Thoracic aorta (tissue), 2 donors: ENCODE data around the gene SPATA20. TPM values are rescaled to one million over a fixed set of nuclear protein-coding genes. Genes with fewer than 3 reads are reported as not detected.

ENCODE experiments used
- ATAC-seq: fragments of 150-250 bp; one replicate; pipeline ENCODE4 v1.8.0; 2017; ENCODE audit warnings: low read depth; ENCODE audit not compliant: insufficient number of reproducible peaks, low FRiP score
- DNase-seq: peaks from one replicate; pipeline ENCODE4 v3.0.0-alpha.2; 2020; ENCODE audit warnings: low spot score
- H3K27ac ChIP-seq, 2 donors: fragments of 200-600 bp; sonication (generic); 1 replicate in 1 of 2; 2 replicates in 1 of 2; pipeline ENCODE4 v1.5.1; 2016; ENCODE audit warnings: mild to moderate bottlenecking in 2 of 2, moderate library complexity in 2 of 2
- H3K27me3 ChIP-seq: fragments of 200-600 bp; sonication (generic); replicated peaks from 2 replicates; pipeline ENCODE4 v1.6.0; 2016; ENCODE audit warnings: mild to moderate bottlenecking; ENCODE audit not compliant: insufficient read depth
- H3K36me3 ChIP-seq: fragments of 200-600 bp; sonication (generic); one replicate; pipeline ENCODE4 v1.5.1; 2016
- H3K4me1 ChIP-seq, 2 donors: fragments of 200-600 bp; sonication (generic); 1 replicate in 1 of 2; 2 replicates in 1 of 2; pipeline versions ENCODE4 v1.5.1 to v1.6.0; 2016; ENCODE audit warnings: low read depth in 2 of 2, mild to moderate bottlenecking in 1 of 2; ENCODE audit not compliant: control insufficient read depth in 1 of 2
- H3K4me3 ChIP-seq: fragments of 200-600 bp; sonication (generic); 2 replicates; pipeline ENCODE4 v1.5.1; 2016; ENCODE audit warnings: mild to moderate bottlenecking
- H3K9me3 ChIP-seq: fragments of 200-600 bp; sonication (generic); 2 replicates; pipeline ENCODE4 v1.5.1; 2016
- total RNA-seq, 2 donors: library from RNA; depleted of rRNA; stranded (reverse); fragments of >200 nt; gene quantifications; one replicate each; pipeline versions ENCODE4 v1.1.0 to v1.2.3, GENCODE V29; 2016
- TF ChIP-seq, protein P1 (sequence below): fragments of 200-600 bp; sonication (generic); IDR thresholded peaks from one replicate; pipeline ENCODE4 v1.5.1; 2019; ENCODE audit warnings: antibody characterized with exemption

Gene SPATA20
- total RNA-seq, 2 donors from 2014 or later = 82.8 to 118 TPM

DNA sequence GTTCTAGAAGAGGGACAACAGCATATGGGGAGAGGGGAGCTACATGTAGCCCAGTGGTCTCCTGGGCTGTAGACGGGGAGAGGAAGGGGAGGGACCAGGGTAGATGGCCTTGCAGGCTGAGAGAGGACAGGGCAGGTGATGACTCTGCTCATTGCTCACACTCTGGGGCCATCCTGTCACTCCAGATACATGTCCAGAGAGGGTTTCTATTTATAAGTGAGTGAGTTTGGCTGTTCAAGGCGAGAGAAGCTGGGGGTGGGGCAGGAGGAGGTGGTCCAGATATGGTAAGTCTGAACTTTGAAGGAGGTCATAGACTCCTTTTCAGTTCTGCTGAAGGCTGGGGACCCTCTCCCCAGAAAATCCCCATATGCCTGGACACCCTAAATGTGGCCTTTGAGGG is 35.8 kb downstream of the SPATA20 start:
- Histone ChIP-seq H3K27ac (no peak overlapping the region), H3K4me3 (no peak overlapping the region), H3K9me3 (no peaks in the 10 kb centered on the region), H3K4me1 (no peaks in the 10 kb centered on the region), H3K27me3 (no peaks in the 10 kb centered on the region), H3K36me3 (no peaks in the 10 kb centered on the region)
- ATAC-seq = no peak
- TF ChIP-seq, protein P1, sequence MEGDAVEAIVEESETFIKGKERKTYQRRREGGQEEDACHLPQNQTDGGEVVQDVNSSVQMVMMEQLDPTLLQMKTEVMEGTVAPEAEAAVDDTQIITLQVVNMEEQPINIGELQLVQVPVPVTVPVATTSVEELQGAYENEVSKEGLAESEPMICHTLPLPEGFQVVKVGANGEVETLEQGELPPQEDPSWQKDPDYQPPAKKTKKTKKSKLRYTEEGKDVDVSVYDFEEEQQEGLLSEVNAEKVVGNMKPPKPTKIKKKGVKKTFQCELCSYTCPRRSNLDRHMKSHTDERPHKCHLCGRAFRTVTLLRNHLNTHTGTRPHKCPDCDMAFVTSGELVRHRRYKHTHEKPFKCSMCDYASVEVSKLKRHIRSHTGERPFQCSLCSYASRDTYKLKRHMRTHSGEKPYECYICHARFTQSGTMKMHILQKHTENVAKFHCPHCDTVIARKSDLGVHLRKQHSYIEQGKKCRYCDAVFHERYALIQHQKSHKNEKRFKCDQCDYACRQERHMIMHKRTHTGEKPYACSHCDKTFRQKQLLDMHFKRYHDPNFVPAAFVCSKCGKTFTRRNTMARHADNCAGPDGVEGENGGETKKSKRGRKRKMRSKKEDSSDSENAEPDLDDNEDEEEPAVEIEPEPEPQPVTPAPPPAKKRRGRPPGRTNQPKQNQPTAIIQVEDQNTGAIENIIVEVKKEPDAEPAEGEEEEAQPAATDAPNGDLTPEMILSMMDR = no peak
- no peak for DNase-seq

DNA sequence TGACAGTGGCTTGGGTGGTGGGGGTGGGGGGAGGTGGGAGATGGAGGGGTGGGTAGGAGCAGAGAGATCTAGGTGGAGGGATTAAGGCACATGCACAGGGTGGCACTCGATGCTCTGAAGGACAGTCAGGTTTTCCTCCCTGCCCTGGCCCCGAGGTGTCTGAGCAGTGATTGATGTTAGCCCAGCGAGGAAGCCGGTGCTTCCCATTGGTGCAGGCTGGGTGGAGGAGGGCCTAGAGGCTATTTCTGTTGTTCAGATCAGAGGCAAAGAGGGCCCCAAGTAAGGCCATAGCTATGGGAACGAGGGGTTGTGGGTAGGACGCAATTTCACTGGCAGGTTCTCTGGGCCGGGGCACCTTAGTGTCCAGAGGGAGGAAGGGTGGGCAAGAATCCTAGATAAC is 36.7 kb downstream of the SPATA20 start:
- H3K27me3 ChIP-seq = no peaks in the 10 kb centered on the region
- no peak for ATAC-seq

DNA sequence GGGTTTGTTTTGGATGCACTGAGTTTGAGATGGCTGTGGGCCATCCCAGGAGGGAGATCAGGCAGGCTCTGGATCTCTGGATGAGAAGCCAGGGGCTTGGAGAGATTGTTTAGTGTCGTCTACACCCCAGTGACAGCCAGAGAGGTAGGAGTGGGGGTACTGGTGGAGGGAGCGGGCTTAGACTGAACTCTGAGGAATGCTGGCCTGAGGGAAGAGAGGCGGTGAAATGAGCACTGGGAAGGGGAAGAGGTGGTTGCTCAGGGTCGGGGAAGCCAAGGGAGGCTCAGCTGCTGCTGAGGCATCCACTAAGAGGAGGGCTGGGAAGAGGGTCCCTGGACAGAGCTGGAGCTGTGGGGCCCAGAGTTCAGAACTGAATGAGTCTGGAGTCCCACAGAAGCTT is 37.1 kb downstream of the SPATA20 start:
- Histone ChIP-seq H3K9me3 (no peaks in the 10 kb centered on the region), H3K36me3 (no peaks in the 10 kb centered on the region), H3K4me3 (no peak overlapping the region), H3K4me1 (peaks cover 2 to 11% of the 10 kb centered on the region in 2 donors), H3K27me3 (no peaks in the 10 kb centered on the region), H3K27ac (no peak overlapping the region)
- DNase-seq (no peak), ATAC-seq (no peak)
- TF ChIP-seq, protein P1 = no peak

More for the DNA sequence above, 36.7 kb downstream of the SPATA20 start:
- Histone ChIP-seq H3K9me3 (no peaks in the 10 kb centered on the region), H3K27ac (no peak overlapping the region), H3K4me3 (no peak overlapping the region), H3K36me3 (no peaks in the 10 kb centered on the region), H3K4me1 (peaks cover 0 to 6% of the 10 kb centered on the region in 2 donors)
- TF ChIP-seq, protein P1 = no peak
- no peak for DNase-seq

DNA sequence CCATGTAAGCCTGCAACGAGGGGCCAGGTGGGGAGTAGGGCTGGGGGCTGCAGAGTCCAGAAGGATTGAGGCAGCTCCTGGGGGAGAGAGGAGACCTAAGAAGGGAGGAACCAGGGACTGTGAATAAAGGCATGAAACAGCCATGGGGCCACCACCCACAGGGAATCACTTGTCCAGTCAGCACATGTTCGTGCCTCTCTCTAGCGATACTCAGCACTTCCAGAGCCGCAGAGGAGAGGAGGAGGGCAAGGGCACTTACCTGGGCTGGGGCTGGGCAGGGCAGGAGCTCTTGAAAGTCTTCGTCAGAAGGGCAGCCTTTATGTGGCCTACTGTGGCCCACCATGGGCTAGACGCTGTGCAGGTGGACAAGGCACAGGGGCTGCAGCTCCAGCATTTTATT is 37.8 kb downstream of the SPATA20 start:
- H3K9me3 ChIP-seq = no peaks in the 10 kb centered on the region
- no peaks in the 10 kb centered on the region for H3K27me3 ChIP-seq
- TF ChIP-seq, protein P1 = no peak
- H3K4me3 ChIP-seq = no peak overlapping the region
- no peak for ATAC-seq
- H3K36me3 ChIP-seq = no peaks in the 10 kb centered on the region
- DNase-seq = no peak
- H3K27ac ChIP-seq = no peak overlapping the region
- peaks cover 8 to 17% of the 10 kb centered on the region in 2 donors for H3K4me1 ChIP-seq

DNA sequence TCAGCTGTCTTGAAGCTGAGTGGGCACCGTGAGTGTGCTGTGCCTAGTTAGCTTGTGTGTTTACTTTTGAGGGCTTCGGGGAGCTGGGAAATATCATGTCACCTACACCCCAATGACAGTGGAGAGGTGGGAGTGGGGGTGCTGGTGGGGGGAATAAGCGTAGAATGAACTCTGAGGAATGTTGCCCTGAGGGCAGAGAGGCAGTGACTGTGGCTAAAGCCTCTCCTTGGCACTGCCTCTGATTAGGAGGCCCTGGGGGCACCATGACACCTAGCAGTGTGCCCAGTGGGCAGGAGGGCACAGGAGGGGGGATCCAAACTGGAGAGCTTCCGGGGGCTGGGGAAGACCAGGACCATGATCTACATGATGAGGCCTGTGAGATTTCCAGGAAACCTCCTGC is 38.4 kb downstream of the SPATA20 start:
- no peak for ATAC-seq
- no peak for DNase-seq
- Histone ChIP-seq H3K9me3 (no peaks in the 10 kb centered on the region), H3K27me3 (no peaks in the 10 kb centered on the region), H3K4me3 (no peak overlapping the region), H3K27ac (no peak overlapping the region), H3K4me1 (peaks cover 8 to 23% of the 10 kb centered on the region in 2 donors), H3K36me3 (no peaks in the 10 kb centered on the region)
- TF ChIP-seq, protein P1 = no peak
